Tibial nerve (tissue), 4 donors: ENCODE results near the gene SDK2. TPM values are rescaled to one million over a fixed set of nuclear protein-coding genes. Genes with fewer than 3 reads are reported as not detected.
A peak's percentile ranks its signal among the peaks of the same experiment; 100 is the strongest.
"Not testable (repeated sequence)": the region's sequence is repeated elsewhere in the genome, so short reads cannot be mapped to it uniquely, and the experiment has no call there.

ENCODE experiments used
- DNase-seq, 2 donors: peaks; one replicate each; pipeline ENCODE4 v3.0.0-alpha.2; 2019; ENCODE audit warnings: low spot score in 2 of 2
- H3K27ac ChIP-seq, 4 donors: fragments of 200-600 bp; sonication (generic) in 3 of 4; one replicate each; pipeline ENCODE4 v1.5.1; 2017 to 2019; ENCODE audit warnings: mild to moderate bottlenecking in 1 of 4
- H3K27me3 ChIP-seq, 2 donors: fragments of 200-600 bp; sonication (generic) in 1 of 2; one replicate each; pipeline versions ENCODE4 v1.5.1 to v1.6.0; 2017 to 2019
- H3K36me3 ChIP-seq, 3 donors: fragments of 200-600 bp; sonication (generic); one replicate each; pipeline ENCODE4 v1.5.1; 2018 to 2019
- H3K4me1 ChIP-seq, 4 donors: fragments of 200-600 bp; sonication (generic) in 3 of 4; one replicate each; pipeline ENCODE4 v1.5.1; 2017 to 2019
- H3K4me3 ChIP-seq, 4 donors: fragments of 200-600 bp; sonication (generic) in 3 of 4; one replicate each; pipeline ENCODE4 v1.5.1; 2017 to 2019; ENCODE audit warnings: mild to moderate bottlenecking in 1 of 4, moderate library complexity in 1 of 4
- H3K9me3 ChIP-seq, 4 donors: fragments of 200-600 bp; sonication (generic) in 3 of 4; one replicate each; pipeline ENCODE4 v1.5.1; 2017 to 2019
- CTCF ChIP-seq, 5 experiments: fragments of 200-600 bp in 3 of 5; fragments of 450-650 bp in 2 of 5; sonication (generic) in 3 of 5; IDR thresholded peaks; one replicate each; pipeline ENCODE4 v1.5.1; 2016 to 2019; ENCODE audit warnings: antibody characterized with exemption in 5 of 5, mild to moderate bottlenecking in 3 of 5, moderate library complexity in 2 of 5
- EP300 ChIP-seq, 2 donors: sonication (generic); formaldehyde crosslinking; IDR thresholded peaks; one replicate each; pipeline ENCODE4 v1.6.1; 2017; ENCODE audit warnings: antibody characterized with exemption in 2 of 2, mild to moderate bottlenecking in 1 of 2
- POLR2A ChIP-seq, 2 donors: fragments of 450-650 bp; IDR thresholded peaks; one replicate each; pipeline ENCODE4 v1.6.1; 2017; ENCODE audit warnings: antibody characterized with exemption in 2 of 2, mild to moderate bottlenecking in 2 of 2, moderate library complexity in 2 of 2
- WGBS, 2 donors: methylation state at CpG; one replicate each; pipeline ENCODE4 v1.1.5; 2018; 5-methylcytosine and 5-hydroxymethylcytosine counted together
- total RNA-seq, 4 donors: library from RNA; depleted of rRNA; stranded (reverse); fragments of >200 nt; gene quantifications; one replicate each; pipeline ENCODE4 v1.1.0, GENCODE V29; 2016

Gene SDK2
- total RNA-seq, 4 donors from 2014 or later = 3.1 to 6.3 (median 4.6) TPM

GRCh38 chr17:73455050-73455687, 189.1 kb downstream of the SDK2 start:
- no peak for DNase-seq
- Histone ChIP-seq H3K36me3 (peaks cover 0 to 7% (median 0%) of the 10 kb centered on the region in 3 donors), H3K9me3 (peaks cover 0 to 12% (median 0%) of the 10 kb centered on the region in 4 donors), H3K27me3 (no peaks in the 10 kb centered on the region), H3K4me1 (peaks cover 0 to 8% (median 3%) of the 10 kb centered on the region in 4 donors), H3K27ac (peak overlapping the region in 1 of 4 donors; percentile 18), H3K4me3 (no peak overlapping the region)
- WGBS, 2 donors = 31 to 56% methylated on average over 21 of the region's 21 CpGs
- TF ChIP-seq CTCF (IDR thresholded peaks at IDR 0.05) (no peak), EP300 (IDR thresholded peaks at IDR 0.05) (peak in 1 of 2 donors; percentile 6), POLR2A (IDR thresholded peaks at IDR 0.05) (no peak)

GRCh38 chr17:73453494-73453893, 190.8 kb downstream of the SDK2 start:
- WGBS, 2 donors = 94 to 100% methylated on average over 2 of the region's 2 CpGs
- H3K27ac ChIP-seq, DNase-seq: not testable (repeated sequence)

GRCh38 chr17:73453090-73453489, 191.2 kb downstream of the SDK2 start:
- no peak for DNase-seq
- Histone ChIP-seq H3K27me3 (no peaks in the 10 kb centered on the region), H3K27ac (no peak overlapping the region)

More at GRCh38 chr17:73453494-73453893, 190.8 kb downstream of the SDK2 start:
- not testable (repeated sequence) for H3K4me1 ChIP-seq, H3K36me3 ChIP-seq, H3K9me3 ChIP-seq, H3K27me3 ChIP-seq, H3K4me3 ChIP-seq

GRCh38 chr17:73452009-73452408, 192.2 kb downstream of the SDK2 start:
- TF ChIP-seq CTCF (IDR thresholded peaks at IDR 0.05) (no peak), POLR2A (IDR thresholded peaks at IDR 0.05) (no peak), EP300 (IDR thresholded peaks at IDR 0.05) (no peak)
- Histone ChIP-seq H3K36me3 (peaks cover 0 to 7% (median 0%) of the 10 kb centered on the region in 3 donors), H3K9me3 (peaks cover 0 to 8% (median 0%) of the 10 kb centered on the region in 4 donors), H3K4me1 (peaks cover 0 to 8% (median 3%) of the 10 kb centered on the region in 4 donors), H3K27me3 (no peaks in the 10 kb centered on the region), H3K27ac (no peak overlapping the region), H3K4me3 (no peak overlapping the region)
- DNase-seq = no peak
- 88 to 93% methylated on average over 3 of the region's 3 CpGs for WGBS, 2 donors

More at GRCh38 chr17:73453090-73453489, 191.2 kb downstream of the SDK2 start:
- peaks cover 0 to 7% (median 0%) of the 10 kb centered on the region in 3 donors for H3K36me3 ChIP-seq
- TF ChIP-seq CTCF (IDR thresholded peaks at IDR 0.05) (no peak), POLR2A (IDR thresholded peaks at IDR 0.05) (no peak), EP300 (IDR thresholded peaks at IDR 0.05) (no peak)
- H3K4me3 ChIP-seq = no peak overlapping the region
- 81 to 94% methylated on average over 1 of the region's 1 CpG for WGBS, 2 donors
- H3K9me3 ChIP-seq = peaks cover 0 to 8% (median 0%) of the 10 kb centered on the region in 4 donors
- H3K4me1 ChIP-seq = peaks cover 0 to 8% (median 3%) of the 10 kb centered on the region in 4 donors

GRCh38 chr17:73447319-73447718, 196.9 kb downstream of the SDK2 start:
- no peak for DNase-seq
- Histone ChIP-seq H3K4me1 (no peaks in the 10 kb centered on the region), H3K9me3 (no peaks in the 10 kb centered on the region), H3K36me3 (no peaks in the 10 kb centered on the region), H3K4me3 (no peak overlapping the region), H3K27me3 (no peaks in the 10 kb centered on the region), H3K27ac (no peak overlapping the region)
- WGBS, 2 donors = 86 to 91% methylated on average over 18 of the region's 18 CpGs
- TF ChIP-seq EP300 (IDR thresholded peaks at IDR 0.05) (no peak), POLR2A (IDR thresholded peaks at IDR 0.05) (no peak), CTCF (IDR thresholded peaks at IDR 0.05) (no peak)
